HG03196 (cell line): ENCODE data around the gene GAPDHS.

Source experiments
- ATAC-seq: cut with Tn5 transposase; IDR thresholded peaks from one replicate; pipeline ENCODE4 v1.9.1; 2021; ENCODE audit not compliant: unreplicated experiment

The GAPDHS gene

GRCh38 chr19:35585848-35586247, 52.6 kb downstream of the GAPDHS start, which contains the start of gene PMIS2:
TSS of gene PMIS2 (plus strand) at chr19:35586173. CDS start at chr19:35586260, 87 bp downstream.
- ATAC-seq, result no peak

- no peak for ATAC-seq
Measured at GRCh38 chr19:35587321-35587720, 54.1 kb downstream of the GAPDHS start.

DNA sequence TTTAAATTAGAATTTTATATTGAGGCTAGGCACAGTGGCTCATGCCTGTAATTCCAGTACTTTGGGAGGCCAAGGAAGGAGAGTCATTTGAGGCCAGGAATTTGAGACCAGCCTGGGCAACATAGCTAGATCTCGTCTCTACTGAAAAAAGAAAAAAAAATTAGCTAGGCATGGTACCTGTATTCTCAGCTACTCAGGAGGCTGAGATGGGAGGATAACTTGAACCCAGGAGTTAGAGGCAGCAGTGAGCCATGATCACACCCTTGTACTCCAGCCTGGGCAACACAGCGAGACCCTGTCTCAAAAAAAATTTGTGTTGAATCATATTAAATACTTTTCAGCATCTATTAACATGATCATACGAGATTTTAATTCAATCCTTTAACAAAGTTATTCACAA, 57.6 kb downstream of the GAPDHS start:
- no peak for ATAC-seq

DNA sequence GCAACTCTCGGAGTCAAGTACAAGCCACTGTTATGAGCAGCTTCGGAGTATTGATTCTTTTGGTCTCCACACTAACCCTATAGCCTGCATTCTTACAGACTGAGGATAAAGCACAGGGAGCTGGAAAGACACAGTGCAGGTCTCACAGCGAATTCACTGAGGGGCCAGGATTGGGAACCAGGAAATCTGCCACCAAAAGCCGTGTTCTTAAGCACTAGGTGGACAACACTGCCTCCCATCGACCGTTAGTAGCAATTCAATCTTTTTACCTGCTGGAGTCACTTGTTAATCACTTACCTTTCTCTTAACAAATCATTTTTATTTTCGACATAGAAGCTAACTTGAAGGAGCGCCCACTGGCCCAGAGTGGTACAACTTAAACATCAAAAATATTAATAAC, 59.0 kb downstream of the GAPDHS start:
- no peak for ATAC-seq
